GM12892 (cell line): ENCODE measurements around the gene BHLHA15.
"Not testable (repeated sequence)": the region's sequence is repeated elsewhere in the genome, so short reads cannot be mapped to it uniquely, and the experiment has no call there.

Experiments used
- DNase-seq: peaks from one replicate; pipeline ENCODE4 v3.0.0; 2011; ENCODE audit not compliant: insufficient read length
- FAIRE-seq: peaks from 2 replicates; lab custom pipeline; 2011; peaks lifted over from hg19 to GRCh38; lab: Jason Lieb, UNC
- POLR2A ChIP-seq: IDR thresholded peaks from 2 replicates; pipeline ENCODE4 v1.6.1; 2011; ENCODE audit warnings: low read depth, low read length, control low read depth
- POLR2AphosphoS5 ChIP-seq: IDR thresholded peaks from 2 replicates; pipeline ENCODE4 v1.6.1; 2011; ENCODE audit warnings: low read depth, low read length, control low read depth
- TAF1 ChIP-seq: IDR thresholded peaks from 2 replicates; pipeline ENCODE4 v1.6.1; 2011; ENCODE audit warnings: low read depth, mild to moderate bottlenecking, control low read depth, low read length, borderline replicate concordance

Gene BHLHA15

DNA sequence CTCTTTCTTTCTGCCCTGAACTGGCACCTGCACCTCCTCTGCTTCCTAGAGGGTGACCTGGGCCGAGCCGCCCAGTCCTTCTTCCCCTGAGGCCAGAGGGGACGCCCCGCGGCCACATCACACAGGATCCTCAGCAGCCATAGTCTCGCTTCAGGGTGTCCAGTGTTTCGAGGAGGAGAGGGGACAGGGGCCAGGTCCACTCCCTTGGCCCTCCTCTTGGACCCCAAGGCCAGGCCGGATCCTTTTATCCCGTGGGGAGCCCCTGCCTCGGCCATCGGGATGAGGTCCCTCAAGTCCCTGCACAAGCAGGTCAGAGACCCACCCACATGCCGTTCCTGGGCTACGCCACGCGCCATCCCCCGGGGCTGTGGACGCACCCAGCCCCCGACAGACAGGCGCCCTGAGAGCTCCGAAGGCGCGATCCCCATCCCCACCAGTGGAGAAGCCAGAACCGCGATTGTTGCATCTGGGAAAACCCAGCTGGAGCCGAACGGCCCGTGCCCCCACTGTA lies 3.6 kb downstream of the BHLHA15 start:
- DNase-seq (no peak), FAIRE-seq (no peak)
- TF ChIP-seq POLR2AphosphoS5 (no peak), POLR2A (no peak), TAF1 (no peak)

DNA sequence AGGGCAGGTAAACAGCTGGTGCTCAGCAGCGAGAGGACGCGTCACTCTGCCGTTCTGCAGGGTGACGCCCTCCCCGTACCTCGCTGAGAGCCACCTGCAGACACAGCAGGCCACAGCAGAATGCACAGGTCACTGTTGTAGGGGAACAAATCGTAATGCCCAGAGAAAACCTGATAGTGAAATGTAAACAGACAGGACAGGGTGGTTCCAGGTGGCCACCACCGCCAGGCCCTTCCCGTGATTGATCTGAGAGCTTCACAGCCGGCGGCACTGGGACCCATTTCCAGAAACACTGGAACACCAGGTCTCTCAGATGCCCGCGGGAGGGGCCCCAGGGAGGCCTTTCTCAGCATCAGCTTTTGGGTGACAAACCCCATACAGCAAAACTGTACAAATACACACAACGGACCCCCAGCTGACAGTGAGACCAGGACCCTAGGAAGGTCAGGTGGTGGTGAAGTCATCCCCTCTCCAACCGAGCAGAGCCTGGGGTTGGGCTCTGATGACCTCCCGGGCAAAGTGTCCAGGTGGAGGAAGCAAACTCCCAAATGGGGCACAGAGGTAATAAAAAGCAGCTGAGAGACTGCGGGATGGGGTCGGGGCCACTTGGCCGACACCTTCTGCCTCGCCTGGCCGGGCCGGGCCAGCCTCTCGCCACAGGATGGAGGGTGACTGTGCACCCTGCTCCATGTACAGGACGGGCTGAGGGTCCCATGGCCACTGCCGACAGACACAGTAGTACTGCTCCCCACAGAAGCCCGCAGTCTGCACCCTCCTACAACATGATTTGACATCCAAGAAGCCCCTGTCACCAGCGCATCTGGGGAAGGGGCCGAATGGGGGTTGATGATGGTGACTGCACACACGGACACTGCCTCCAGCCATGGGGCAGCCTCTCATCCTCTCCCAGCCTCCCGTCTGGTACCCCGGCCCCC lies 4.6 kb downstream of the BHLHA15 start:
- DNase-seq (no peak), FAIRE-seq (no peak)
- TF ChIP-seq POLR2A (no peak), POLR2AphosphoS5 (no peak), TAF1 (no peak)

DNA sequence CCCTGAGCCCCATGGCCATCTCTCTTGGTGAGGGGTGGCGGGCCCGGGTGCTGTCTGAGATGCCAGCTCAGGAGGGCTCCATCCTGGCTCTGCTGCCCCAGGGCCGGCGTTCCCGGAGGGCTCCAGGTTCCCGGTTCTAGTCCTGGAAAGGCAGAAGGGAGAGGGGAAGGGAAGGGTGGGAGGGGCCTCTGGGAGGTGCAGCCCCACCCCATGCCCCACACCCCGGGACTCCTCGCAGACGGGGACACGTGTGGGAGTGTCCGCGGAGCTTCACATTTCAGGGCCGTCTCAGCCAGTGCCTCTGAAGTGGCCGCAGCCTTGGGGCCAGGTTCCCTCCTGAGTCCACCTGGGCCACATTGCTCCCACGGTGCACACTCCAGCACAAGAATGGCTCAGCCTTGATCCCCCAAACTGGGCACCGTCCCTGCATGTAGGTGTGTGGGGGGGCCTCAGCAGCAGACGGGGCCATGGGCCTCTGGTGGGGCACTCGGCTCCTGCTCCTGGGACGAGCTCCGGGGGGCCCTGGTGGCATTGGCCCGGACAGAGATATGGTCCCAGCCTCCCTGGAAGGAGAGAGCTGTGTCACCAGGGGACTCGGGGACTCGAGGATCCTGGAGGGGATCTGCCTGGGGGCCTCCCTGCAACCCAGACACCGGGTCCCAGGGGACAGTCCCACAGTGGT lies 5.8 kb downstream of the BHLHA15 start:
- no peak for DNase-seq
- FAIRE-seq = no peak
- TF ChIP-seq POLR2A (no peak), POLR2AphosphoS5 (no peak), TAF1 (no peak)

DNA sequence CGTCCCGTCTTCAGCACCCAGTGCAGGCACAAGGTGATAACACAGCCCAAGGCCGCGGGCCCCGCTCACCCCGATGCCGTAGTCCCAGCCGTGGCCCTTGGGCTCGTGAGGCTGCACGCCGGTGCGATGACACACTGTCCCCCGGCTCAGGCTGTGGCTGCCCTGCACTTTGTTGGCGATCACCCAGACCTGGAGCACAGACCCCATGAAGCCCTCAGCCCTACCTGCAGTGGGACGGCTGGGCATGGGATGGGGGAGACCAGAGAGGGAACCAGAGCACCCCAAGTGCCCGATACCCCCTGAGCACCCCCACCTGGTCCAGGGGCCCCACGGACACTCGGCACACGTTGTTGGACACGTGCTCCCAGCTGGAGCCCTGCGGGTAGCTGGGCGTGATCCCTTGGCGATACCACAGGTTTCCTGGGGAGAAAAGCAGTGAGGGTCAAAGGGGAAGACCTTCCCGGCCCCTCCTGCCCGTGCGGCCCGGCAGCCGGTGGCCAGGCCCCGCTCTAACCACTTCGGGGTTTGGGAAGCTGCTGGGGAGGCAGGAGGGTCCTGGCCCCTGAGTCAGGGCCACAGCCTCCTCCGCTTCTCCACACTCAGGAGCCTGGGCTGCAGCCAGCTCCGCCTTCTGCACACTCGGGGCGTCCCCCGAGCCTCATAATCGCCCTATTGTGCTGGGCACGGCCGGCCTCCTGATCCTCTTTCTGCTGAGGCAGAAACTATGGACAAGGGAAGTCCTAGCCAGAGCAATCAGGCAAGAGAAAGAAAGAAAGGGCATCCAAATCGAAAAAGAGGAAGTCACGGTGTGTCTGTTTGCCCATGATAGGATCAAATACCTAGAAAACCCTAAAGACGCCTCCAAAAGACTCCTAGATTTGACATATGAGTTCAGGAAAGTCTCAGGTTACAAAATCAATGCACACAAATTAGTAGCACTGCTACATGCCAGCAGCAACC lies 6.7 kb downstream of the BHLHA15 start:
- no peak for FAIRE-seq
- no peak for DNase-seq
- no peak for TF ChIP-seq POLR2AphosphoS5
- no peak for TF ChIP-seq TAF1
- no peak for TF ChIP-seq POLR2A

DNA sequence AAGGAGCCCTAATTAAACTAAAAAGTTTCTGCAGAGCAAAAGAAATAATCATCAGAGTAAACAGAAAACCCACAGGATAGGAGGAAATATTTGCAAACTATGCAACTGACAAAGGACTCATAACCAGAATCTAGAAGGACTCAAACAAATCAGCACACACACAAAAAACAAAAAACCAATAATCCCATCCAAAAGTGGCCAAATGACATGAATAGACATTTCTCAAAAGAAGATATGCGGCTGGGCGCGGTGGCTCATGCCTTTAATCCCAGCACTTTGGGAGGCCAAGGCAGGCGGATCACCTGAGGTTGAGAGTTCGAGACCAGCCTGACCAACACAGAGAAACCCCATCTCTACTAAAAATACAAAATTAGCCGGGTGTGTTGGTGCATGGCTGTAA lies 8.1 kb downstream of the BHLHA15 start:
- FAIRE-seq = peak; percentile 42

DNA sequence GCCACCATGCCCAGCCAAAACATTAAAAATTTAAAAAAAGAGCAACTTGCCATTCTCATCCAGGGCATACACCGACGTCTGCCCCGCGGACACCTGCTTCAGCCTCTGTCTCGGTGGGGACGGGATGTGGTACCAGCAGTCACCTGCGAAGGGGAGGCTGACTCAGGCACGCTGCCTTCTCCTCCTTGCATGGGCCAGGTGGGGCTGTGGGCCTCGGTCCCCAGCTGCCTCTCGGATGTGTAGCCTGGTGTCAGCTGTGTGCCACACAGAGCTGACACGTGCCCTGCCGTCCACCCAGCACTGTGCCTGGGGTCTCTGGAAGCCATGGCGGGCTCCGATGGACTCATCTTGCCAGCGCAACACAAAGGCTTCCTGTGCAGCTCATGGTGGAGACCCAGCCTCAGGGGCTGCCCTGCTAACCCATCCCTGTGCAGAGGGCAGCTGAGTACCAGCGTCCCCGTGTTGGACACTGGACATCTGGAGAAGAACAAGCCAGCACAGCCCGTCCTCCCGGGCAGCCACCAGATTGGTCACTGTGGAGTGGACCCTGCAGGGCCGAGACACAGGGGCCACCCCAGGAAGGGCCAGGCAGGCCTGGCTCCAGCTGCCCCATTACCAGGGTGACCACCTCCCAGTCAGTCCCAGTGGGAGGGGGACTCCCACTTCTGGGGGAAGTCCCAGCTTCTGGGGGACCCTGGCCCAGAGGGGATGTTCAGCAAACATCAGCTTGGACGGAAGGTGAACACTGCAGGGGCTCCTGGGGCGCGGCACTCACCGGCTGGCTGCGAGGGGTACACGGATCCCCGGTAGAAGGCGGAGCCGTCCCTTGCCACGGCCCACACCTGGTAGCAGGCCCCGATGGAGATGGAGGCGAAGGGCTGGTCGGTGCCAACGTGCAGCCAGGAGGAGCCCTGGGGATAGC lies 10.6 kb downstream of the BHLHA15 start:
- DNase-seq (no peak), FAIRE-seq (no peak)
- TF ChIP-seq TAF1 (no peak), POLR2AphosphoS5 (no peak), POLR2A (no peak)

More for the DNA sequence above, 8.1 kb downstream of the BHLHA15 start:
- DNase-seq = not testable (repeated sequence)

DNA sequence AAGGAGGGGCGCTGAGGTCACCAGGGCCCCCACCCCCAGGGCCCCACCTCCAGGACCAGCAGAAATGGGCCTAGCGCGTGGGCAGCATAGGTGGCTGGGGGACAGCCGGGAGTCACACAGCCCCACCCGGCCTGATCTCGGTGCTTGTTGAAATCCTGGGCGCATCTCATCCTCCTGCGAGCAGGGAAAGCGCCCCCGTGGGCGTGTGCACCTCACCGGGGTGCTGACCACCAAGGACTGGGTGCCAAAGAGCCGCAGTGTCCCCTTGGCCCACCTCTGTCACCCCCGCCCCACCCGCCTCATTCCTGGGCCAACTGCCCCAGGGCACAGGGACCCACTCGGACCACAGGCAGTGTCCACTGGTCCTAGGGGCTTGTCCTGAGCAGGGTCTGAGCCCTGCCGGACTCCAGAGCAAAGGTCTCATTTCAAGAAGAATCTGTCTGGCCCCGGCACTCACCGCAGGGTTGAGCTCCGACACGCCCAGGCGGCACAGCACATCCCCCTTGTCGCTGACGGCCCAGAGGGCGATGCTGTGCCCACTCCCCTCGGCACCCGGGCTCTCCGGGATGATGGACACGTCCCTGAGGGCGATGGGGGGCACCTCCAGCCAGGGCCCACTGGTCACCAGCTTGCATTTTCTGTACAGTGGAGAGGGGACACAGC lies 11.4 kb downstream of the BHLHA15 start:
- no peak for TF ChIP-seq POLR2A
- TF ChIP-seq TAF1 = no peak
- no peak for TF ChIP-seq POLR2AphosphoS5
- FAIRE-seq (no peak), DNase-seq (no peak)

DNA sequence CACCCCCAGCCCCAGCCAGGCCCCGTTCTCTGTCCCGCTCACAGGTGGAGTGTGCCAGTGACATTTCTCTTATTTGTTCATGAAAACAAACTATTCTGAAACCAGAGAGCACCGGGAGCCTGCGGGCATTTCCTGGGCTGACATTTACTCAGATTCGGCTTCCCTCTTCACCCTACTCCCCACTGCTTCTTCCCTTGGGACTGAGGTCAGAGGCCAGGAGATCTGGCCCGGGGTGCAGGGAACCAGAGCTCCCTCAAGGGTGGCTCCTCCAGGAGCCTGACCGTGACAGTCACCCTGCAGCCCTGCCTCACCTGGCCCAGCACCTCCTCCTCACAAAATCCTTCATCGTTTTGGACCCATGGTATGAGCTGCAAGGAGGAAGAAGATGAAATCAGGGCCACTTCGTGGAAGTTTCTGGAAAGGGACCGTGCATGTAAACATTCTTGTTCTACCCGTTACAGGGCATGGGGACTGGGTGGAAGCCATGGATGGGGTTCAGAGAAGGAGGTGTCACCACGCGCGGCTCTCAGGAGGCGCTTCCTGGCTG lies 12.2 kb downstream of the BHLHA15 start:
- no peak for FAIRE-seq
- TF ChIP-seq POLR2AphosphoS5 (no peak), POLR2A (no peak), TAF1 (no peak)
- DNase-seq = no peak

DNA sequence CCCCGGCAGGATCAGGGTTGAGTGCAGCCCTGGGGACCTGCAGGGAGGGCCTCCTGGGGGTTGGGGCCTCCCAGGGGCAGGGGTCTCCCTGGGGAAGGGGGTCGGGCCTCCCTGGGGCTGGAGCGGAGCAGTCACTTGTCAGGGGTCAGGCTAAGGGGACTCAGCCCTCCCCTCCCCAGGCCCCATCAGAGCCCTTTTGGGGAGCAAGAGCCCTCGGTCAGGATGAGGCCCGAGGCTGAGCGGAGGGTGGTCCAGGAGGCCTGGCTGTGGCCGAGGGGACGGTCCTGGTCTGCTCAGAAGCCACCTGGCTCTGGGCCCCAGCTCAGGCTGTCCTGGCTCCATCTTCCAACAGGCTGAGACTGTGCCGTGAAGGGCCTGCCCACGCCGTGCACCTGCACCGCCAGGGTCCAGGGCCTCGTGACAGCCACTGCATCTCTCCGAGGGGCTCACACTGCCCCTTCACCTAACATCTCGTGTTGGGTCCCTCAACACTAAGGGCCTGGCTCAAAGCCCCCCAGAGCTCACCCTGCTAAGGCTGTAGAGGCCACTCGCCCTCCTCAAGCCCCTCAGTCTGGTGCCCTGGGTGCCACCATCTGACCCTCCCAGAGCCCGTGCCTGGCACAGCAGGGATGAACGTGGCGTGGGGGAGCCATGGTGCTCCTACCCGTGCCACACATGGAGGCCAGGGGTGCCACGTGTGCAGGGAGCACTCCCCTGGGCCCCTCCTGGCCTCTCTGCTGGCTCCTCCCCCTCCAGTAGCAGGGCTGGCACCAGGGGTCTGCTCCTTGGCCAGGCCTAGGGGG lies 12.9 kb downstream of the BHLHA15 start:
- no peak for DNase-seq
- TF ChIP-seq POLR2A (no peak), TAF1 (no peak), POLR2AphosphoS5 (no peak)
- FAIRE-seq = no peak
